GM12878 (cell line): Measurements from ENCODE around the gene LHFPL3. TPM values are rescaled to one million over a fixed set of nuclear protein-coding genes. Genes with fewer than 3 reads are reported as not detected.

Experiments
- ATAC-seq: fragments of 200-7000 bp; cut with Tn5 transposase; 3 replicates; pipeline ENCODE4 v1.9.1; 2020; ENCODE audit warnings: mild to moderate bottlenecking, moderate library complexity
- BruUV-seq: library from RNA; stranded (reverse); fragments of 400-500 nt; replicated peaks from 2 replicates; lab custom pipeline; 2021; lab: Mats Ljungman, UMichigan
- CTCF ChIA-PET: fragments of 300-600 bp; sonication (Branson Sonifier 250); formaldehyde crosslinking; extraction: SDS; loops from one replicate; lab custom pipeline; 2021; ENCODE audit warnings: inconsistent platforms; lab: Yijun Ruan, JAX
- POLR2A ChIA-PET: fragments of 350-600 bp; formaldehyde crosslinking; extraction: SDS; loops from one replicate; lab custom pipeline; 2021; ENCODE audit warnings: inconsistent platforms; lab: Charles Lee
- RAD21 ChIA-PET: fragments of 300-600 bp; sonication (Branson Sonifier 250); formaldehyde crosslinking; loops from one replicate; lab custom pipeline; 2023; ENCODE audit warnings: antibody characterized with exemption; ENCODE audit not compliant: unreplicated experiment; lab: Charles Lee
- SMC1A ChIA-PET: fragments of 300-600 bp; sonication (Branson Sonifier 250); formaldehyde crosslinking; loops from one replicate; lab custom pipeline; 2023; ENCODE audit not compliant: unreplicated experiment, uncharacterized antibody; lab: Charles Lee
- DNase-seq: peaks from one replicate; pipeline ENCODE4 v3.0.0-alpha.2; 2011; ENCODE audit warnings: low read depth, low spot score
- FAIRE-seq: peaks from 3 replicates; lab custom pipeline; 2011; peaks lifted over from hg19 to GRCh38; lab: Jason Lieb, UNC
- H2AFZ ChIP-seq: 2 replicates; pipeline ENCODE4 v1.6.0; 2011; ENCODE audit warnings: low read depth, low read length, control low read depth; ENCODE audit not compliant: control insufficient read depth
- H3K27ac ChIP-seq: 2 replicates; pipeline ENCODE4 v1.5.1; 2011; ENCODE audit warnings: control low read depth; ENCODE audit not compliant: control insufficient read depth, insufficient read depth
- H3K27me3 ChIP-seq, 2 experiments: replicated peaks in 1 of 2; 2 replicates each; pipeline versions ENCODE4 v1.6.0 to v1.6.1; 2011; ENCODE audit warnings: low read length in 1 of 2; ENCODE audit not compliant: control insufficient read depth in 2 of 2, insufficient read depth in 2 of 2
- H3K36me3 ChIP-seq, 2 experiments: 2 replicates each; pipeline ENCODE4 v1.5.1; 2011; ENCODE audit warnings: low read length in 1 of 2; ENCODE audit not compliant: control insufficient read depth in 2 of 2, insufficient read depth in 2 of 2
- H3K4me1 ChIP-seq: 2 replicates; pipeline ENCODE4 v1.6.1; 2011; ENCODE audit warnings: mild to moderate bottlenecking, low read length, moderate library complexity, mixed read lengths; ENCODE audit not compliant: control insufficient read depth, insufficient read depth
- H3K4me2 ChIP-seq: 2 replicates; pipeline ENCODE4 v1.6.0; 2011; ENCODE audit warnings: control low read depth; ENCODE audit not compliant: control insufficient read depth, insufficient read depth
- H3K4me3 ChIP-seq: fragments of 200-600 bp; sonication (generic); 2 replicates; pipeline ENCODE4 v1.5.1; 2016
- H3K79me2 ChIP-seq: 2 replicates; pipeline ENCODE4 v1.6.0; 2011; ENCODE audit warnings: low read length; ENCODE audit not compliant: control insufficient read depth, insufficient read depth
- H3K9ac ChIP-seq: 2 replicates; pipeline ENCODE4 v1.8.0; 2011; ENCODE audit warnings: low read length, control low read depth, mixed read lengths; ENCODE audit not compliant: control insufficient read depth, insufficient read depth
- H3K9me3 ChIP-seq: replicated peaks from 3 replicates; pipeline ENCODE4 v1.5.1; 2011; ENCODE audit warnings: mild to moderate bottlenecking, low read length; ENCODE audit not compliant: control insufficient read depth, insufficient read depth
- H4K20me1 ChIP-seq: 2 replicates; pipeline ENCODE4 v1.6.0; 2011; ENCODE audit not compliant: control insufficient read depth, insufficient read depth
- WGBS: methylation state at CpG from one replicate; pipeline ENCODE4 v1.1.6; 2016; ENCODE audit warnings: low lambda C conversion rate; ENCODE audit not compliant: insufficient replicate concordance, insufficient coverage; ENCODE audit errors: missing lambda C conversion rate; 5-methylcytosine and 5-hydroxymethylcytosine counted together
- in situ Hi-C: fragments of 300-500 bp; cut with MboI; formaldehyde crosslinking; loops from 9 replicates; pipeline ENCODE4 v1.14.3; 2018; ENCODE audit warnings: mixed read lengths
- intact Hi-C: fragments of 100-400 bp; cut with micrococcal nuclease; formaldehyde crosslinking; loops from one replicate; pipeline ENCODE4 v1.14.2; 2022; ENCODE audit not compliant: unreplicated experiment
- polyA plus RNA-seq, 11 experiments: library from polyadenylated mRNA; depleted of rRNA in 4 of 11; unstranded in 6 of 11; stranded (reverse) in 5 of 11; fragments of >200 nt; fragmentation: Nextera tagmentation in 4 of 11; fragmentation: Illumina TruSeq in 1 of 11; extraction: Ambion mirVana in 4 of 11; extraction: Trizol in 1 of 11; gene quantifications; 1 replicate in 1 of 11; 2 replicates in 10 of 11; pipeline versions ENCODE4 v1.2.1 to v1.2.3, GENCODE V29; 2011 to 2016; ENCODE audit warnings: inconsistent platforms in 2 of 11, missing spikeins in 2 of 11, low read depth in 1 of 11
- total RNA-seq, 4 experiments: library from RNA; depleted of rRNA in 3 of 4; stranded (reverse); fragments of >200 nt in 3 of 4; fragmentation: Illumina TruSeq in 1 of 4; extraction: Trizol in 1 of 4; gene quantifications; 2 replicates each; pipeline versions ENCODE4 v1.2.1 to v1.2.3, GENCODE V29; 2013 to 2021
- TF ChIP-seq, protein P1 (sequence below): IDR thresholded peaks from 2 replicates; pipeline ENCODE4 v1.6.1; 2012; ENCODE audit warnings: mild to moderate bottlenecking, low read depth, low read length

Gene LHFPL3
- total and polyA plus RNA-seq, 10 of the 15 experiments (the other 5 are each of a cell fraction or from before 2014, with no cell fraction given) = 0.09 TPM; not detected in 9

DNA sequence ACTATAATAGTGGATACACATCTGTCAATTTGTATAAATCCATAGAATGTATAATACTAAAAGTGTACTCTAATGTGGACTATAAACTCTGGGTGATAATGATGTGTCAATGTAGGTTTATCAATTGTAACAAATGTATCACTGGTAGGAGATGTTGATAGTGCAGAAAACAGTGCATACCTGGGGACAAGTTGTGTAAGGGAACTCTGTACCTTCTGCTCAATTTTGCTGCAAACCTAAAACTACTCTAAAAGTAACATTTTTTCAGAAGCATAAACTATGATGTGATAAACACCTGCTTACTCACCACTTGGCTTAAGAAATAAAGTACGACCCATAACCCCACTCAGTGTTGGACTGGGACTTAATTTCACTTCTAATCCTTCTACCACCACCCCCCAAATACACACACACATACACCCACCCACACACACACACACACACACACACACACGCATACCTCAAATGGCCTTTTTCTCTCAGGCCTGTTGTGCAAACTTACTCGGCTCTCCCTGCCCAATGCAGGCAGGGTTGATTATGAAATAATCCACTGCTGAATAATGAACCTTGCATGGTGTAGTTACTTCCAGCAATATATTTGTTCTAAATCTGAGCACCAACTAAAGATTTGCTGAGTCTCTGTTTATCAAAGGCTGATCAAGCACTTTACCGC, 531.5 kb downstream of the LHFPL3 start:
- no peak overlapping the region for H2AFZ ChIP-seq
- no peaks in the 10 kb centered on the region for H3K27me3 ChIP-seq
- RAD21 ChIA-PET = interaction anchor here (1.7 kb wide), 1 partner anchor 23 kb away, joined by 6 read pairs; no protein-coding TSS in a partner anchor
- POLR2A ChIA-PET = no interaction called here
- 74% methylated on average over 4 of the region's 4 CpGs for WGBS
- no peak overlapping the region for H3K9ac ChIP-seq
- no peak overlapping the region for H3K4me2 ChIP-seq
- no TSS peak for BruUV-seq
- SMC1A ChIA-PET = interaction anchor here (0.8 to 2.8 kb wide), 4 partner anchors 8 to 497 kb away, joined by 3 to 10 read pairs (median 4); no protein-coding TSS in a partner anchor
- no peaks in the 10 kb centered on the region for H4K20me1 ChIP-seq
- ATAC-seq = no peak
- intact Hi-C loops = no loop called here
- H3K79me2 ChIP-seq = no peaks in the 10 kb centered on the region
- H3K36me3 ChIP-seq = no peaks in the 10 kb centered on the region
- H3K27ac ChIP-seq = no peak overlapping the region
- H3K4me3 ChIP-seq = no peak overlapping the region
- no peaks in the 10 kb centered on the region; the same call in 2 of the 3 replicates for H3K9me3 ChIP-seq
- H3K4me1 ChIP-seq = peaks cover 10% of the 10 kb centered on the region
- CTCF ChIA-PET = interaction anchor here (1.0 to 3.4 kb wide), 4 partner anchors 12 to 593 kb away, joined by 4 to 35 read pairs (median 14); no protein-coding TSS in a partner anchor
- no peak for FAIRE-seq
- no peak for DNase-seq
- TF ChIP-seq, protein P1, sequence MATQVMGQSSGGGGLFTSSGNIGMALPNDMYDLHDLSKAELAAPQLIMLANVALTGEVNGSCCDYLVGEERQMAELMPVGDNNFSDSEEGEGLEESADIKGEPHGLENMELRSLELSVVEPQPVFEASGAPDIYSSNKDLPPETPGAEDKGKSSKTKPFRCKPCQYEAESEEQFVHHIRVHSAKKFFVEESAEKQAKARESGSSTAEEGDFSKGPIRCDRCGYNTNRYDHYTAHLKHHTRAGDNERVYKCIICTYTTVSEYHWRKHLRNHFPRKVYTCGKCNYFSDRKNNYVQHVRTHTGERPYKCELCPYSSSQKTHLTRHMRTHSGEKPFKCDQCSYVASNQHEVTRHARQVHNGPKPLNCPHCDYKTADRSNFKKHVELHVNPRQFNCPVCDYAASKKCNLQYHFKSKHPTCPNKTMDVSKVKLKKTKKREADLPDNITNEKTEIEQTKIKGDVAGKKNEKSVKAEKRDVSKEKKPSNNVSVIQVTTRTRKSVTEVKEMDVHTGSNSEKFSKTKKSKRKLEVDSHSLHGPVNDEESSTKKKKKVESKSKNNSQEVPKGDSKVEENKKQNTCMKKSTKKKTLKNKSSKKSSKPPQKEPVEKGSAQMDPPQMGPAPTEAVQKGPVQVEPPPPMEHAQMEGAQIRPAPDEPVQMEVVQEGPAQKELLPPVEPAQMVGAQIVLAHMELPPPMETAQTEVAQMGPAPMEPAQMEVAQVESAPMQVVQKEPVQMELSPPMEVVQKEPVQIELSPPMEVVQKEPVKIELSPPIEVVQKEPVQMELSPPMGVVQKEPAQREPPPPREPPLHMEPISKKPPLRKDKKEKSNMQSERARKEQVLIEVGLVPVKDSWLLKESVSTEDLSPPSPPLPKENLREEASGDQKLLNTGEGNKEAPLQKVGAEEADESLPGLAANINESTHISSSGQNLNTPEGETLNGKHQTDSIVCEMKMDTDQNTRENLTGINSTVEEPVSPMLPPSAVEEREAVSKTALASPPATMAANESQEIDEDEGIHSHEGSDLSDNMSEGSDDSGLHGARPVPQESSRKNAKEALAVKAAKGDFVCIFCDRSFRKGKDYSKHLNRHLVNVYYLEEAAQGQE = no peak
- in situ Hi-C loops = no loop called here
